Kidney glomerular epithelial cell (primary cell): ENCODE measurements around the gene VASN.
A peak's percentile ranks its signal among the peaks of the same experiment; 100 is the strongest.
"Not testable (repeated sequence)": the region's sequence is repeated elsewhere in the genome, so short reads cannot be mapped to it uniquely, and the experiment has no call there.

Source experiments
- DNase-seq: peaks from one replicate; lab custom pipeline; 2025; lab: John Stamatoyannopoulos, UW

The VASN gene

DNA sequence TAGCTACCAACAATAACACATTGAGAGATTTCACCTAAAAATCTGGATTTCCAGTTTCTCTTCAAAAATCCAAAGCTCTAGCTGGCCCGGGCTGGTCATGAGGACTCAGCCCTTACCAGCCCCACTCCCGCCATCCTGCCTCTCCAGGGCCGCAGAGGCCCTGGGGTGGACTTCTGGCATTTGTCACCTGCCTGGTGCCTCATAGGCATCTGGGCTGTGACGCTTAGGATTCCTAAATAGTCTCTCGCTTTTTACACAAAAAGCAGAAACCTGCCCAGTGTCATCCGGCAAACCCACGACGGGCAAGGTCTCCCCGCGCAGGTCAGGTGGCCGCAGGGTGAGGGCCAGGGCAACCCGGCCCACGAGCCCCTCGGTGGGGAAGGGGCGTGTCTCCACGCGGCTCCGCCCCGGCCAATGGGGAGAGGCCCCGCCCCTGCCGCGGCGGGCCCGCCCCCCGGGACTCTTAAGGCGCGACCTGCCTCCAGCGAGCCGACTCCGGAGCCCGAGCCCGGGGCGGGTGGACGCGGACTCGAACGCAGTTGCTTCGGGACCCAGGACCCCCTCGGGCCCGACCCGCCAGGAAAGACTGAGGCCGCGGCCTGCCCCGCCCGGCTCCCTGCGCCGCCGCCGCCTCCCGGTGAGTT lies at the start of gene VASN:
Gene VASN, plus strand, starts transcription at position 492 of the 644 bp plus-strand sequence. CDS start 9,030 bp downstream, outside the sequence.
- DNase-seq: peak; percentile 23

DNA sequence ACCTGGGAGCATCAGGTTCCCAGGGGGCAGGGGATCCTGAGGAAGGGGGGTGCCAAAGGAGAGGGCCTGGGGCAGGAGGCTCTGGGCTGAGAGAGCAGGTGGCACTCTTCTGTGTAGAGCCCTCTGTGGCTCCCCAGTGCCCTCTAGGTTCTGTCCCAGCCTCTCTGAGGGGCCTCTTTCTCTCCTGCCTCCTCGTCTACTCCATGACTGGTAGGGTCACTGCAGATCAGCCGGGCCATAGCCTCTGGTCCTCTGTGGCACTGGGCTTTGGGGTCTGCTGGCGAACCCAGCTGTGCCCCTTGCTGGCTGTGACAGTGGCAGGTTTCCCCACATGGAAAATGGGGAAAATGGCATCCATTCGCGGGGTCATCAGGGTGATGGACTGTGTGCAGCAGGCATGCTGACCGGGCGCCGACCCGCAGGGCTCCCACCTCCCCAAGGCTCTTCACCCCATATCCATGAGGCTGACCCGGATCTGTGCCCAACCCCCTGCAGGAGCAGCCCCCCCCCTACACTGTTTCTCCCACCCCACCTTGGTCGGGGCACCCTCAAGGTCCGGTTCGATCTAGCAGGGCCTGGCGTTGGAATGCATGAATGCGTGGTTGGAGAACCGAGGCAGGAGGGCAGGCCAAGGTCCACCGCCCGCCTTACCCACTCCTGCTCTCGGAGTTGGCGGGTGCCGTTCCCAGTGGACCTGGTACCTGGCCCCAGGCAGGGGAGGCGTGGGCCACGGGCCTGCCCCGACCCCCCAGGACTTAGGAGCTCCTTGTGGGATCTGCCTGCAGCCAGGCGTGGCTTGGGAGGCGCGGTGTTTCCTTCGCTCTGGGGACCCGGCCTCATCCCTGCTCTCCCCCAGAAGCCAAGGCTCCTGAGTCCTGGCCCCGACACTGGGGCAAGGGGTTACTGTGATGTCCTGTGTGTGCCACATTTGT lies 49.3 kb upstream of the VASN start:
- DNase-seq: no peak

DNA sequence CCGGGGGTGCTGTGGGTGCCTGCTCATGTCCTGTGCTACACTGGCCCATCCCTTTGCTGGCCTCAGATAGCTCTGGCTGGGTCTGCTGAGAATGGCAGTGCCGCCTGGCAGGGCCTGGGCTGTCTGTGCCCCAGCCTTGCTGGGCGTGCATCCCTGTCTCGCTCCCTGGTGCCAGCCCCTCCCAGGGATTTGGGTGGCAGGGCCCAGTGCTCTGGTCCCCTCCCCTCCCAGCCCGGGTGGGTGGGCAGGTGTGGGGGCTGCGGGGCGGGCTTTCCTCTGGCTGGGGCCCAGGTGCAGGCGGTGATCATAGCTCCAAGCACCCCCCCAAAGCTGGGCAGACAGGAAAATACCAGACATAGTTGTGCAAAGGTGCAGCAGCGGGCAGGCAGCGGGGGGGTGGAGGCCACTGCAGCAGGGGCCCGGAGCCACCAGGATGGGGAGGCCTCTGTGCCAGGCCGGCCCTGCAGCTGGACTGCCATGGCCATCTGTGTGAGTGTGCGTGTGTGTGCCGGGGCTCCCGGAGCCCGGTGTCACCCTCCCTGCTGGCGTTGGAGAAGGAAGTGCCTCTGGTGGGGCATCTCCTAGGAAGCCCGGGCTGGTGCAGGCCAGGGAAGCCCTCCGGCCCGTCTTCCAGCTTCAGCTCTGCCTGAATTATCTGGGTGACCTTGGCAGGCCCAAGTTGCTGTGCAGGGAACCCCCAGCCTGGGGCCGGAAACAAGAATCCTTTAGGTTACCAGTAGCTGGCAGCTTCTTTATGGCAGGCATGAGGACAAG lies 48.4 kb upstream of the VASN start:
- peak; percentile 53 for DNase-seq

DNA sequence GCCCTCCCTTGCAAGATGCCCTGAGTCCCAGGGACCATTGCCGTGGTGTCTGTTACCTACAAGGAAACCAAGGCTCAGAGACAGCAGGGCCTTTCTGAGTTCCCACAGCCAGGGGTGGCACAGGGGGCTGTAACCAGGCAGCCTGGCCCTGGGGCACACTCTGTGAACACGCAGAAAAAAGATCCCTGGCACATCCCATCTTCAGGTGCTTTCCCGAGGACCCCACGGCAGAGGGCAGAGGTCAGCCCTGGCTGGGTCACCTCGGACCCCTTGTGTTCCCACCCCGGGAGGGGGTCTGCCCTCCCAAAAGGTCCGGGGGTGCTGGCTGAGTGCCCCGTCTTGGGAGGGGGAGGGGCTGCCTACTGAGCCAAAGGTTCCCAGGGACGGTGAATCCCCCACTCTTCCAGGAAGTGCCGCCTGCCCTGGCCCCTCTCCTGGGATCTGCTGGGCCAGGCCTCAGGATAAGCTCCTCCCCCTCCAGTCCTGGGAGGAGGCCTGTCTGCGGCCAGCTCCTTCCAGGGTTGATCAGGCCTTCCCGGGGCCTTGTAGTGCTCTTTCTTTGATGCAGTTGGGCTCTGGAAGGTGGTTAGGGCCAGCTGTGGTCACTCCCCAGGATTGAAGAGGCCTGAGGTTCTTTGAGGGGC lies 47.7 kb upstream of the VASN start:
- peak; percentile 35 for DNase-seq

DNA sequence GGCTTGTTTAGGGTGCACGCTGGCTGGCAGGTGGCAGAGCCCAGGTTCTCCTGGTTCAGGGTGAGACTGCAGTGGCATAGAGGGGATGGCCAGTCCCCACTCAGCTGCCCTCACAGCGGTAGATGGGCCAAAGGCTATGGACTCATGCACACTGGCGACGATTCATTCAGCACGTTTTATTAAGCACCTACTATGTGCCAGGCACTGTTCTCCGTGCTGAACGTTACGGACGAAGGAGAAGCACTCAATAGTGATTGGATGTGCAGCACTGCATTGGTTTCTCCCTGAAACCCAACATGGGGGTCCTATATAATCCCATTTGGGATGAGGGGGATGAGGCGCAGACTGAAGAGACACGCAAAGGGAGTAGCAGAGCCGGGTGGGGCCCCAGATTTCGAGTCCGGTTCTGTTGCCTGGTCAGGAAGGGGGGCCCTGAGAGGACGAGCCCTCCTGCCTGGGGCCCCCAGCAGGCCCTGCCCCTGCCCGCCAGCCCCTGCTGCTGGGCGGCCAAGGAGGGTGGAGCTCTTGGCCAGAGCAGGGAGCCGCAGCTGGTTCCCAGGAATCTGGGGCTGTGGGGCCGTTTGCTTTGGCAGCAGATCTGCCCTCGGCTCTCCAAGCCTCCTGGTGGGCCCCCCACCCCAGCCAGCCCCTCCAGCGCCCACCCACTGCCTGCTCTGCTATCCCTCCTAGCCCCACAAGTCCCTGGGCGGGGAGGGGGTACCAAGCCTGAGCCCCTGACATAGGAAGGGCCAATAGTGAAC lies 47.0 kb upstream of the VASN start:
- DNase-seq: no peak

DNA sequence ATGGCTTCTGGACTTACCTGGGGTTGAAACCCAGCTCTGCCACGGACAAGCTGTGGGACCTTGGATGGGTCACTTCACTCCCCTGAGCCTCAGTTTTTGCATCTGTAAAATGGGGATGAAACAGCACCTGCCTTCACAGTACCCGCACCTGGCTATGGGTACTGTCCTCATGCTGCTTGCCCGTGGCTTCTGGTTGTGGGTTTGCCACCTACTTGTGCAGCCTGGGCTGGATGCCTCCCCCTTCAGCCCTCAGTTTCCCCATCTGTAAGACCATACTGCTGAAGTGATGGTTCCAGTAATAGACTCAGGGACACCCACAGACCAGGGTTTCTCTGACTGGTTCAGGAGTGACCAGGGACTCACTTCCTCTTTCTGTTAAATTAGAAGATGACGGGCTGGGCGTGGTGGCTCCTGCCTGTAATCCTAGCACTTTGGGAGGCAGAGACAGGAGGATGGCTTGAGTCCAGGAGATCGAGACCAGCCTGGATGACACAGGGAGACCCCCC lies 46.3 kb upstream of the VASN start:
- DNase-seq: no peak

DNA sequence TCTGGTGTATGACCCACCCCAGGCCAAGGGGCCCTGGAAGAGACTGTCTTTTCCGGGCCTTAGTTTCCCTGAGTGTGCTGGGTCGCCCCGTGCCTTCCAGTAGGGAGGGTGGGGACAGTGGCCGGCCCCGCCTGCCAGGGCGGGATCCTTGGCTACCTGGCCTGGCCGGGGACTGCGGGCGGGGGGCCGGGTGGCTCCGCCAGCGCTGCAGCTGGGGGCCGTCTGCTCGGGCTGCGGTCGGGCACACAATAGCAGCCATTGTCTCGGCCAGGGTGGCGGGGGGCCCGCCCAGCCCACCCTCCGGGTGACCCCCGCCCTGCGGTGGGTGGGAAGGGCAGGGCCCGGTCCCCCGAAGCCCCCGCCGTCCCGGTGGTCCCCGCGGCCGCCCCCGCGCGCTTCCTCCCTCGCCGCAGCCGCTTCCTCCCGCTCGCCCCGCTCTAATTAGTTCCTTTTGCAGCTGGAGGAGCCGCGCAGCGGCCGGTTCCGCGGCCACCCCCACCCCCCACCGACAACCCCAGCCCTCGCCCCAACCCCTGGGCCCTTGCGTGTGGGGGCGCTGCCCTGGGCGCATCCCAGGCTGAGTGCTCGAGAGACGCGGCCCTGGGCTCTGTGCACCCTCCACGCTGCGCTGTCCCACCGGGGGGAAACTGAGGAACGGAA lies 44.1 kb upstream of the VASN start:
- DNase-seq: no peak

DNA sequence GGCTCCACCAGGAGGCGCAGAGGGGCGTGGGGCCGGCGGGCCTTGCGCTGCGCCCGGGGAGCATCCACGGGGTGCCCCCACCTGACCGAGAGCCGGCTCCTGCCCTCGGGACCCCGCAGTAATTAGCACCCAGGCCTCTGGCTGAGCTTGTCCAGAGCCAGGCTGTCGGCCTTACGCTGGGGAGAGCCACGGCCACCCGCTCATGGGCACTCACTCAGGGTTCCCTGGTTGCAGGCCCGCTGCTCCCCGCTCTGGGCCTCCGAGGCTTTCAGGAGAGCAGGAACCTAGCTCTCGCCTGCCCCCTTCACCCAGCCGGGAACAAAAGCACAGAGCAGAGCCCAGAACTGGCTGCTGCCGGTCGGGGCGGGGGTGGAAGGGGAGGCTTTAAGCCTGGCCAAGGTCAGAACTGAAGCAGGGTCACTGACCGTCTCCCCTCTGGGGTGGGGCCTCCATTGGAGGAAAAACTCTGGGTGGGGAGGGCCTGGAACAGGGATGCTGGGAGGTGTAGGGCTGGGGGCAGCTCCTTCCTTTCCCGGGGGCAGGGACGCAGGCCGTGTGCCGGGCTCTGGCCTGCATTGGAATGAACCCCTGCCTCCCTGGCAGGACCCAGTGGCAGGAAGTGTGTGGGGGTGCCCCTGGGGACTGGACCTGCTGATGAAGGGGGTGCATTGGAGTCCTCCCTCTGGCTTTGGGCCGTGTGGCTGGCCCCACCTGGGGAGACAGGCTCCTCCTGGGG lies 43.4 kb upstream of the VASN start:
- peak; percentile 34 for DNase-seq

DNA sequence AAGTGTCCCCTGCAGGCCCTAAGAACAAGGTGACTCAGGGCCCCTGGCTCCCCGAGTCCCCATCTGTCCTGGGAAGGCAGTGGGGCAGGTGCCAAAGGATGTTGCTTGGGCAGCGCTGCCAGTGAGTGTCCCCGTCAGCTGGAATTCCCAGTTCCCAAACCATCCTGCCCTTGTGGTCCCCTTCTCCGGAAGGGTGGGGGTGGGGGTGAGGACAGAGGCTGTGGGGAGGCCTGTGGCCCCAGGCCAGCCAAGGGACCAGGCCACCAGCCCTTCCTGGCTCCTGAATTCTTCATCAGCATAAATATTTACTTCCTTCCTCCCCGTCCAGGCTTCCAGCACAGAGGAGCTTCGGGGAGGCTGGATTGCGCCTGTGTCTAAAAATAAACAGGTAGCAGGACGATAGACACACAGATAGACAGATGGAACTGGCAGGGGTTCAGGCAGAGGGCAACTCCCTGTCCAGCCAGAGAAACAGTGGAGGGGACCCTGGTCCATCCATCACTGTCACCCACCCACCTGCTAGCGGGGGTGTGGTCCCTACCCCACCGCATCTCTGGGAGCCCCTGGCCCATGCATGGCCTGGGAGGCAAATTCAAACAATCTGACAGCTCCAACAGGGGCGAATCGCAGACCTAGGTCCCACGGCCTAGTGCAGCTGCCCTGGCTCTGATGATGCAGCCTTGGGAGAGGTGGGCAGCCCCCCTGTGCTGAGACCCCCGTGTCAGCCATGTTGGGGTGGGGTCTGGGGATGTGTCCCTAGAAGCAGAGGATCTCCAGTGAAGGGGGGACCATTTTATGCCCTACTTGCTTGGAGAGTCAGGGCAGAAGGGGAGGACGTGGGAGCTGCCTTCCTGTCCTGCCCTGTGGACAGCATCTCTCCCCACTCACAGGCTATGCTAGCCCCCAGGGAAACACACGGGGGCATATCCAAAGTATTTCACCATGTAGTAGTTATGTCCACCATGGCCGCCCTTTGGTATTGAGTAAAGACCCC lies 42.6 kb upstream of the VASN start:
- no peak for DNase-seq

DNA sequence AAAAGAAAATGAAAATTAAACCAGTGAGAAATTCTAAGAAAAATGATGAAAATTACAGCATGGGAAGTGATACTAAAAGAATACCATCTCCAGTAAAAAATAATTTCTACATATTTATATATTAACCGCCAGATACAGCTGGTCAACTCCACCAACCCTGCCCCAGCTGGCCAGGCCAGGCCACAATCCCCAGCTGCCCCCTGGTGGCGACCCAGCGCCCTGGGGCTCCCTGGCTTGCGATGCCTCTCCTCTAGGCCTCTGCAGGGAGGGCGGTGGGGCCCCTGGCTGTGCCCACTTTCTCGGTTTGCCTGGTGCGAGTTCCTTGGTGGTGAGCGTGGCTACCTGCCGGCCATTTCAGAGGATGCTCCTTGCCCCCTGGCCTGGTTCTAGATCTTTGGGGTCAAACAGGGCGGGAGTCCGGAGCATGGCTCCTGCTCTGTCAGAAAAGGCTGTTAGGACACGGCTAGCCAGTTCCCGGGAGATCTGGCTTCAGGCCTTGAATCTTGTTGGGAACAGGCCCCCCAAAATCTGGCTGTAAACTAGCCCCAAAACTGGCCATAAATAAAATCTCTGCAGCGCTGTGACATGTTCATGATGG lies 41.3 kb upstream of the VASN start:
- DNase-seq: peak; percentile 24

DNA sequence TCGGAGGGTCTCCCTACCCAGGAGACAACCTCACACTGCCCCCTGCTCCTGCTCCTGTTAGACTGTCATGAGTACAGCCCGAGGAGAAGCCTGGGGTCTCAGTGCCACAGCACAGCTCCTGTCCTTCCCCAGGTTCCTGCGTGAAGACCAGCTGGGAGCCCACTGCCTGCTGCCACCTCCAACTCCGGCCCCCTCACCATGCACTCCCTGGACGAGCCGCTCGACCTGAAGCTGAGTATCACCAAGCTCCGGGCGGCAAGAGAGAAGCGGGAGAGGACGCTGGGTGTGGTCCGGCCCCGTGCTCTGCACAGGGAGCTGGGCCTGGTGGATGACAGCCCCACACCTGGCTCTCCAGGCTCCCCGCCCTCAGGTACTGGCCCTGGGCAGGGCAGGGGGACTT lies 39.6 kb upstream of the VASN start:
- no peak for DNase-seq

DNA sequence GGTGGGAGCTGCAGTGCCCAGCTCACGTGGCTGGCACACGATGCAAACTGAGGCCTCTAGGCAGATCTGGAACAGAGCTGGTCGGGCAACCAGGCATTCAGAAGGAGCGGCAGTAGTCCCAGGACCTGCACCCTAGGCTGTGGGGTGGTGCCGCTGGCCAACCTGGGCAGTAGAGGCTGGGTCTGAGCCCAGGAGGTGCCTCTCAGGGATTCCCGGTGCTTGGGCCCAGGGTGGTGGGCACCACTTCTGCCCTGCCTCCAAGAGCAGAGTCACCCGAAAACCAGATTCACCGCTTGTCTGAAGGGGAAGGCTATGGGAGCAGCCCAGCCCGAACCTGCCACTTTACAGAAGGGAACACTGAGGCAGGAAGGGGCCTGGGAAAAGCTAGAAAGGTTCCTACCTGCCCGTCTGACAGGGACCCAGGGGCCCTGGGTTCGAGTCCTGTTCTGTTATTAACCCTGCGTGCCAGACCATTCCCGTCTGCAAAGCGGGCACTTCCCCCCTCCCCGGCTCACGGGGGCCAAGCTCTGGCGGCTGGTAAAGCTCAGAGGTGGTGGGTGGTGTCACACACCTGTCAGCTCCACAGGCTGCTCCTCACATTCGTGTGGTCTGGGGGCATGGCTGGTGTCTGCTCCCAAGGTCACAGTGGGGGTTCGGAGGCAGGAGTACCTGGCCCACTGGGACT lies 38.9 kb upstream of the VASN start:
- DNase-seq: no peak

DNA sequence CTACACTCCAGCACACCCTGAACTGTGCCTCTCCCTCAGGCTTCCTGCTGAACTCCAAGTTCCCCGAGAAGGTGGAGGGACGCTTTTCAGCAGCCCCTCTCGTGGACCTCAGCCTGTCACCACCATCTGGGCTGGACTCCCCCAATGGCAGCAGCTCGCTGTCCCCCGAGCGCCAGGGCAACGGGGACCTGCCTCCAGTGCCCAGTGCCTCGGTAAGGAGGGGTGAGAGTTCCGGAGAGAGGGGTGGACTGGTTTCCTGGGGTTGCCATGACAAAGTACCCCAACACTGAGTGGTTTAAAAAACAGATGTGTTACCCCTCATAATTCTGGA lies 38.4 kb upstream of the VASN start:
- no peak for DNase-seq

DNA sequence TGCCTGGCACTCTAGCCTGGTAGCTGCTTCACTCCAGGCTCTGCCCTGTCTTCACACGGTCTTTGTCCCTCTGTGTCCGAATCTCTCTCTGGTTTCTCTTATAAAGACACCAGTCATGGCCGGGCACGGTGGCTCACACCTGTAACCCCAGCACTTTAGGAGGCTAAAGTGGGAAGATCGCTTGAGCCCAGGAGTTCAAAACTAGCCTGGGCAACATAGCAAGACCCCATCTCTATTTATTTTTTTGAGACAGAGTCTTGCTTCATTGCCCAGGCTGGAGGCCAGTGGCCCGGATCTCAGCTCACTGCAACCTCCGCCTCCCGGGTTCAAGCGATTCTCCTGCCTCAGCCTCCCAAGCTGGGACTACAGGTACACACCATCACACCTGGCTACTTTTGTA lies 37.9 kb upstream of the VASN start:
- not testable (repeated sequence) for DNase-seq

DNA sequence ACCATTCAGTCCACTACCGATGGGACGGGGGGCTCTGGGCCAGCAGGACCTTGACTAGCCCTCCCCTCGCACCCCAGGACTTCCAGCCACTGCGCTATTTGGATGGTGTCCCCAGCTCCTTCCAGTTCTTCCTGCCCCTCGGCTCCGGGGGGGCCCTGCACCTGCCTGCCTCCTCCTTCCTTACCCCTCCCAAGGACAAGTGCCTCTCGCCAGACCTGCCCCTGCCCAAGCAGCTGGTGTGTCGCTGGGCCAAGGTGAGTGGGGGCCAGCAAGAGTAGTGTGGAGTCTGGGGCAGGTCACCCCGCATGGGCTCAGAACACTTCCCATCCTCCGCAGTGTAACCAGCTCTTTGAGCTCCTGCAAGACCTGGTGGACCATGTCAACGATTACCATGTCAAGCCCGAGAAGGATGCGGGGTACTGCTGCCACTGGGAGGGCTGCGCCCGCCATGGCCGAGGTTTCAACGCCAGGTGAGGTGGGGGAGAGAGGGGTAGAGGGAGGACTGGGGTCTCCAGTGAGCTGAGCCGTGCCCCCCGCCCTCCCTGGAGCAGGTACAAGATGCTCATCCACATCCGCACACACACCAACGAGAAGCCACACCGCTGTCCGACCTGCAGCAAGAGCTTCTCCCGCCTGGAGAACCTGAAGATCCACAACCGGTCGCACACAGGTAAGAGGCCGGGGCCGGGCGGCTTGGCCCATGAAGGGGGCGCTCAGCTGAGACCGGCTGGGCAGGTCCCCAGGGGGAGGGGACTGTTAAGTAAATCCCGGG lies 36.7 kb upstream of the VASN start:
- no peak for DNase-seq

DNA sequence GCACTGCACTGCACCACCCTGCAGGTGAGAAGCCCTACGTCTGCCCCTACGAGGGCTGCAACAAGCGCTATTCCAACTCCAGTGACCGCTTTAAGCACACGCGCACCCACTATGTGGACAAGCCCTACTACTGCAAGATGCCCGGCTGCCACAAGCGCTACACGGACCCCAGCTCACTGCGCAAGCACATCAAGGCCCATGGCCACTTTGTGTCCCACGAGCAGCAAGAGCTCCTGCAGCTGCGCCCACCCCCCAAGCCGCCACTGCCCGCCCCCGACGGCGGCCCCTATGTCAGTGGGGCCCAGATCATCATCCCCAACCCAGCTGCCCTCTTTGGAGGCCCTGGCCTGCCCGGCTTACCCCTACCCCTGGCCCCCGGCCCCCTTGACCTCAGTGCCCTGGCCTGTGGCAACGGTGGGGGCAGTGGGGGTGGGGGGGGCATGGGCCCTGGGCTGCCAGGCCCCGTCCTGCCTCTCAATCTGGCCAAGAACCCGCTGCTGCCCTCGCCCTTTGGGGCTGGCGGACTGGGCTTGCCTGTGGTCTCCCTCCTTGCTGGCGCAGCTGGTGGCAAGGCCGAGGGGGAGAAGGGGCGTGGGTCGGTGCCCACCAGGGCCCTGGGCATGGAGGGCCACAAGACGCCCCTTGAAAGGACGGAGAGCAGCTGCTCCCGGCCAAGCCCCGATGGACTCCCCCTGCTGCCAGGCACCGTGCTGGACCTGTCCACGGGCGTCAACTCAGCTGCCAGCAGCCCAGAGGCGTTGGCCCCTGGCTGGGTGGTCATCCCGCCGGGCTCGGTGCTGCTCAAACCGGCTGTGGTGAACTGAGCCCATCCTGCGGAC lies 34.7 kb upstream of the VASN start:
- DNase-seq: no peak
